Mammary epithelial cell (primary cell): Measurements from ENCODE around the gene GPRC5C.

Source experiments
- CTCF ChIP-seq, 2 donors: IDR thresholded peaks in 1 of 2; conservative IDR thresholded peaks in 1 of 2; 2 replicates each; pipeline ENCODE4 v1.5.1; 2011 to 2012; ENCODE audit warnings: inconsistent platforms in 2 of 2, low read length in 2 of 2, mild to moderate bottlenecking in 2 of 2, control low read depth in 1 of 2, low read depth in 1 of 2; ENCODE audit not compliant: insufficient read depth in 1 of 2; ENCODE audit errors: extremely low read depth in 1 of 2
- EZH2 ChIP-seq: IDR thresholded peaks from 2 replicates; pipeline ENCODE4 v1.6.1; 2012; ENCODE audit warnings: low read length, inconsistent platforms, borderline replicate concordance

- TF ChIP-seq CTCF (conservative IDR thresholded peaks at IDR 0.05 in 1 of 2, IDR thresholded peaks at IDR 0.05 in 1 of 2; ENCODE audit: extremely low read depth in 1 of 2, insufficient read depth in 1 of 2, low read depth in 1 of 2, low read length in 2 of 2) (no peak), EZH2 (no peak)
Observed at GRCh38 chr17:74477411-74477810, 45.5 kb downstream of the GPRC5C start.
